GM13977 (cell line): Measurements from ENCODE around the gene SPDYE9.
"Not testable (repeated sequence)": the region's sequence is repeated elsewhere in the genome, so short reads cannot be mapped to it uniquely, and the experiment has no call there.

Experiments used
- DNase-seq: peaks from one replicate; pipeline ENCODE4 v3.0.0; 2012; ENCODE audit warnings: low spot score
- in situ Hi-C: fragments of 300-500 bp; cut with MboI; formaldehyde crosslinking; loops from one replicate; pipeline ENCODE4 v1.12.0; 2022; ENCODE audit warnings: low sequenced_read_pairs, low pct_unique_long_range_greater_than_20kb, mixed read lengths, inconsistent platforms; ENCODE audit not compliant: unreplicated experiment

The SPDYE9 gene, protein sequence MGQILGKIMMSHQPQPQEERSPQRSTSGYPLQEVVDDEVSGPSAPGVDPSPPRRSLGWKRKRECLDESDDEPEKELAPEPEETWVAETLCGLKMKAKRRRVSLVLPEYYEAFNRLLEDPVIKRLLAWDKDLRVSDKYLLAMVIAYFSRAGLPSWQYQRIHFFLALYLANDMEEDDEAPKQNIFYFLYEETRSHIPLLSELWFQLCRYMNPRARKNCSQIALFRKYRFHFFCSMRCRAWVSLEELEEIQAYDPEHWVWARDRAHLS

DNA sequence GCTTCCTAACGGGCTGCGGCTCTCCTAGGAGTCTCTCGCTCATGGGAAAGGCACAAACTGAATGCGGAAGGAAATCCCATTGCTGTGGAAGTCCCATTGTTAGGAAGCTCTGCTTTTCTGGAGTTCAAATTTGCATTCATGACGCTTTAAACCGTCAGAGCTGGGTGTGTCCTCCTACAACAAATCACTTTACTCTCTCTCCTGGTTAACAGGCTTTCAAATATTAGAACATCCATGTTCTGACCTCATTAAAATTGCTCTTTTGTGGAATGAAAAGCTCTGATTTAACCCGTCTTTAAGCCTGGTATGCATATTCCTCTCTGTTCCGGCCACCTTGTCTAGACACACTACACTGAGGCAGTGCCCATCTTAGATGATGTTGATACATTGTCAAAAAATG, at the start of gene SPDYE9:
SPDYE9 (minus strand) TSS at position 101 of the 400 bp plus-strand sequence. CDS start 1,800 bp downstream, outside the sequence.
- DNase-seq, in situ Hi-C loops: not testable (repeated sequence)

DNA sequence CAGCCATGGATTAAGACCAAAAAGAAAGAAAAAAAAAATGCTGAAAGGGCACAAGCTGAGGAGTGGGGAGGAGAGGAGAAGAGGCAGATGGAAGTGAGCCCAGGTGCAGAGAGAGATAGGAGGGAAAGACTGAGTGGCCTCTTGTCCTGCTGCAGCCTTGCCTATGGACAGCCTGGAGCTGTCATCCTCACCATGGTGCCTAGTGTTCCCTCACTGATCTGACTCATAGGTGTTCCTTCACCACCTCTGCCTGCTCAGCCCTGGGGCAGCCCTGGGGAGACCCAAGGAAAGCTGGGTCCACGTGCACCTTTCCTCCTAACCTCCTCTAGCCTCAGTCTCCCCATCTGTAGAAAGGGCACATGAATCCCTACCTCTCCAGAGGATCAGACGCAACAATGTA, 49.0 kb upstream of the SPDYE9 start:
- in situ Hi-C loops, DNase-seq: not testable (repeated sequence)

DNA sequence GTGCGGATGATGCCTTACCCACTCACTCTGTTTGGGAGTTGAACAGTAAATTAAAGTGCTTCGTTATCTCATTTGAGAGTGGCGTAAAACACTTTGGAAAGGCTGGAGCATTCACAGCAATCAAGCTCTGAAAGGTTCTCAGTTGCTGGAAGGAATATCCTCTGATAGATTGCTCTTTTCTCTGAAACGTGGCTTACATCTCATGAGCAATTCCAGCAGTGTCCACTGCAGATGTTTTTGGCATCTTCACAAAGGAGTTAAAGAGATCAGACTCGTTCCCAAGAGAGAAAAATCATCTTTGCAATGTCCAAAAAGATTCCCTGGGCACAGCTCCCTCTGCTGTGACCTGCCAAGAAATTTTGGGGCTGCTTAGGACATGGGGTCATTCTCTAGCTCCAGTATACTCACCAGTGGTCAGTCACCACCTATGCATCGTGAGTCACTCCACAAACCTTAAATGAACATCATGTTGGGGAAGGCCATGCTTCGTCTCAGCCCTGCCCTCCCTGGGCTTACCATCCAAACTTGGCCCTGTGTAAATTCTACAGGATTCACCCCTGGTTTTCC, 46.9 kb upstream of the SPDYE9 start:
- DNase-seq, in situ Hi-C loops: not testable (repeated sequence)

DNA sequence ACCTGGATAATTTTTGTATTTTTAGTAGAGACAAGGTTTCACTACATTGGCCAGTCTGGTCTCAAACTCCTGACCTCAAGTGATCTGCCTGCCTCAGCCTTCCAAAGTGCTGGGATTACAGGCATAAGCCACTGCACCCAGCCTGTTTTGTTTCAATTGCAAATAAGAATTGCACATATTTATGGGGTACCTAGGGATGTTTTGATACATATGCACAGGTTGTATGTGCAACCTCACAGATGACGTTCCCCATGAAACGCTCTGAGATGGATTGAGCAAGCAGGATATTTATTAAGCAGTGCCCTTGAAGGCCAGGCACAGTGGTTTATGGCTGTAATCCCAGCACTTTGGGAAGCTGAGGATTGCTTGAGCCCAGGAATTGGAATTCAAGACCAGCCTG, 44.8 kb upstream of the SPDYE9 start:
- DNase-seq, in situ Hi-C loops: not testable (repeated sequence)

DNA sequence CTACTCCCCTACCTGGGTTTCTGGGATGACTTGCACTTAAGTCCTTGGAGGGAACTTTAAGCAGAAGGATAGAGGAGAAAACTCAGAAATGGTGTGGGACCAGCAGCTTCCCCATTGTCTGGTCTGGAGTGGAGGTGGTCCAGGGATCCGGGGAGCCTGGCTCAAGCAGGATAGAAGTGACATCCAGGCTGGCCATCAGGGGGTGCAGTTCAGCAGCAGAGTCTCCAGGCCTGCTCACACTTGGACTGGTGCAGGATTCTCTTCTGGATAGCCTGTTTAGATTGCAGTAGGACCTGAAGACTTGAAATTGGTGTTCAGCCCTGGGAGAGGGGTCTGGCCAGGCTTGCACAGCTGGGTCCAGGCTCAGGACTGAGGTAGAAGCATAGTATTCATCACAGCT, 38.3 kb upstream of the SPDYE9 start:
- DNase-seq, in situ Hi-C loops: not testable (repeated sequence)

DNA sequence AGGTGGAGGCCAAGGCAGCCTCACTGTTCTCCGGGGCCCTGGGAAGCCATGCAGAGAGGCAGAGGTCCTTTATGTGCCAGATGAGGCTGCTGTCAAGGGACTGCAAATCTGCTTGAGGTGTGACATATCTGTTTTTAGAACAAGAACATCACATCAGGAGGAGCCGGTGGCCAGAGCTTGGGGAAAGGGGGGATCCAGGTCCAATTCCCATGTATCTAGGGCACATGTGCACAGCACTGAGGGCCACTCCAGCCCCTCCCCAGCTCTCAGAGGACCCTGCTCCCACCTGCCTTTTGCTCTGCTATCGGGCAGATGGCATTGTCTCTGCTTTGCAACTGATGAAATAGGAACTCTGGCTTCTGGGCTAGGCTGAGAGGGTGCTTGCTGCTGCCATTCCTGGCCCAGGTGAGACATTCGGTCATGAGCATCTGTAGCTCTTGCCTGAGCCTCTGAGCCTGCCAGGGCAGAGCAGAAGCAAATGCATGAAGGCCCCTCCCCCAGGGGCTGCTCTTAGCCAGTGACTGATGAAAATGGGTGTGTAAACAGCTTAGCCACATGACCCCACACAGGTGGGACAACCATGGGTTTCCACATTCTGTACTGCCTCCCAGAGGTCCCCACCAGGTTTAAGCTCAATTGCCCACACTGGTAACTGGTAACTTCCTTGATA, 37.1 kb upstream of the SPDYE9 start:
- in situ Hi-C loops, DNase-seq: not testable (repeated sequence)

DNA sequence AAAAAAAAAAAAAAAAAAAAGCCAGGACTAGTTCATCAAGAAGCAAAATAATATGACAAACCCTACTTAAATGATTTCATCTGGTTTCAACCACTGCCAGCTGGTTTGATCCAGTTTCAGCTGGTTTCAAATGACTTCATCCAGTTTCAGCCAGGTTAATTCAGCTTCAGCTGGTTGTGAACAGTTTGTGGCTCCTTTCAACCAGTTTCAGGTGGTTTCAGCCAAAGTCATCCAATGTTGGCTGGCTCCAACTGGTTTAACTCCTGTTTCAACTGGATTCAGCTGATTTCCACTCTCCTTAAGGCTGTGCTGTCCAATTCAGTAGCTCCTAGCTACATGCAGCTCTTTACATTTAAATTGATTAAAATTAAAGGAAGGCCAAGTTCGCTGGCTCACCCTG, 32.3 kb upstream of the SPDYE9 start:
- in situ Hi-C loops, DNase-seq: not testable (repeated sequence)

DNA sequence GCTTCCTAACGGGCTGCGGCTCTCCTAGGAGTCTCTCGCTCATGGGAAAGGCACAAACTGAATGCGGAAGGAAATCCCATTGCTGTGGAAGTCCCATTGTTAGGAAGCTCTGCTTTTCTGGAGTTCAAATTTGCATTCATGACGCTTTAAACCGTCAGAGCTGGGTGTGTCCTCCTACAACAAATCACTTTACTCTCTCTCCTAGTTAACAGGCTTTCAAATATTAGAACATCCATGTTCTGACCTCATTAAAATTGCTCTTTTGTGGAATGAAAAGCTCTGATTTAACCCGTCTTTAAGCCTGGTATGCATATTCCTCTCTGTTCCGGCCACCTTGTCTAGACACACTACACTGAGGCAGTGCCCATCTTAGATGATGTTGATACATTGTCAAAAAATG, 28.0 kb downstream of the SPDYE9 start, which contains the start of gene SPDYE11:
SPDYE11 (minus strand) TSS at position 101 of the 400 bp plus-strand sequence. CDS start 1,800 bp downstream, outside the sequence.
- in situ Hi-C loops, DNase-seq: not testable (repeated sequence)

DNA sequence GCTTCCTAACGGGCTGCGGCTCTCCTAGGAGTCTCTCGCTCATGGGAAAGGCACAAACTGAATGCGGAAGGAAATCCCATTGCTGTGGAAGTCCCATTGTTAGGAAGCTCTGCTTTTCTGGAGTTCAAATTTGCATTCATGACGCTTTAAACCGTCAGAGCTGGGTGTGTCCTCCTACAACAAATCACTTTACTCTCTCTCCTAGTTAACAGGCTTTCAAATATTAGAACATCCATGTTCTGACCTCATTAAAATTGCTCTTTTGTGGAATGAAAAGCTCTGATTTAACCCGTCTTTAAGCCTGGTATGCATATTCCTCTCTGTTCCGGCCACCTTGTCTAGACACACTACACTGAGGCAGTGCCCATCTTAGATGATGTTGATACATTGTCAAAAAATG, 56.2 kb downstream of the SPDYE9 start, which contains the start of gene SPDYE8:
SPDYE8 (minus strand) TSS at position 101 of the 400 bp plus-strand sequence. CDS start 1,800 bp downstream, outside the sequence.
- DNase-seq, in situ Hi-C loops: not testable (repeated sequence)
